ENCODE measurements around the gene PDE4D.

Gene PDE4D

DNA sequence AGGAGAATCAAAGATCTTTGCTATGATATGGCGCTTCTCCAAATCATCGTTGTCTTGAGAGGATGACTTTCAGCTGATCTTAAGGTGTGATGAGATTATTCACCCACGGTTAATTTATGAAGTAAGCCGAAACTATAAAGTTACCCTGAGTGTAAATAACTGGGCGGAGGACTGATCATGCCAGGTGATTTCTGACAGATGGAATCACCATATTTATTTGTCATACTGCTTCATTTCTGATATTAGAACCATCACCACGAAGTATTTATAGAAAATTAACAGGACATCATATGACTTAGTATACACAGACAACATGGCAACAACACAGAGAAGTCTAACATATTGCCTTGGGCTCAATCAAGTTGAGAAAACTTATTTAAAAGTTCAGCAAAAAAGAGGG lies 708.8 kb downstream of the PDE4D start:
- no peak for TF ChIP-seq ZFX (IDR thresholded peaks at IDR 0.05; ENCODE audit: borderline replicate concordance)
- TF ChIP-seq, protein P1, sequence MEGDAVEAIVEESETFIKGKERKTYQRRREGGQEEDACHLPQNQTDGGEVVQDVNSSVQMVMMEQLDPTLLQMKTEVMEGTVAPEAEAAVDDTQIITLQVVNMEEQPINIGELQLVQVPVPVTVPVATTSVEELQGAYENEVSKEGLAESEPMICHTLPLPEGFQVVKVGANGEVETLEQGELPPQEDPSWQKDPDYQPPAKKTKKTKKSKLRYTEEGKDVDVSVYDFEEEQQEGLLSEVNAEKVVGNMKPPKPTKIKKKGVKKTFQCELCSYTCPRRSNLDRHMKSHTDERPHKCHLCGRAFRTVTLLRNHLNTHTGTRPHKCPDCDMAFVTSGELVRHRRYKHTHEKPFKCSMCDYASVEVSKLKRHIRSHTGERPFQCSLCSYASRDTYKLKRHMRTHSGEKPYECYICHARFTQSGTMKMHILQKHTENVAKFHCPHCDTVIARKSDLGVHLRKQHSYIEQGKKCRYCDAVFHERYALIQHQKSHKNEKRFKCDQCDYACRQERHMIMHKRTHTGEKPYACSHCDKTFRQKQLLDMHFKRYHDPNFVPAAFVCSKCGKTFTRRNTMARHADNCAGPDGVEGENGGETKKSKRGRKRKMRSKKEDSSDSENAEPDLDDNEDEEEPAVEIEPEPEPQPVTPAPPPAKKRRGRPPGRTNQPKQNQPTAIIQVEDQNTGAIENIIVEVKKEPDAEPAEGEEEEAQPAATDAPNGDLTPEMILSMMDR (IDR thresholded peaks at IDR 0.05), result no peak

DNA sequence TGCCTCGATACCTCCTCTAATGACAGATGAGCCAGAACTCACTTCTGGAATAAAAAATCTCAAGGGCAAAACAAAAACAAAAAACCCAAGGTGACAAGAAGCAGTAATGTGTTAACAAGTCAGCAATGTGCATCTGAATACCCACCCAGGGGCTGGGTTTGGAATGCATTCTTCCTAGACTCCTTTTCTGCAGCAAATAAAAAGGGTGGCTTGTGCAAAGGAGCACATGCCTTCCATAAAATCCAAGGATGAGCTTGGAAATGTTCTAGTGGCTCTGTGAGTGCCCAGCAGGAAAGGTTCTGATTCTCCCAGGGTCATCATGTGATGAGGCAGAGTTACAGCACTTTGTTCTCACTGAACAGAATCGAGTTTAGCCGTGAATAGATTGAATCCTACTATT lies 710.8 kb downstream of the PDE4D start:
- no peak overlapping the region for H3K27ac ChIP-seq
- no peak for TF ChIP-seq ZFX (IDR thresholded peaks at IDR 0.05; ENCODE audit: borderline replicate concordance)
- TF ChIP-seq, protein P1 (IDR thresholded peaks at IDR 0.05), result no peak

More for the DNA sequence above, 708.8 kb downstream of the PDE4D start:
- no peak overlapping the region for H3K27ac ChIP-seq

DNA sequence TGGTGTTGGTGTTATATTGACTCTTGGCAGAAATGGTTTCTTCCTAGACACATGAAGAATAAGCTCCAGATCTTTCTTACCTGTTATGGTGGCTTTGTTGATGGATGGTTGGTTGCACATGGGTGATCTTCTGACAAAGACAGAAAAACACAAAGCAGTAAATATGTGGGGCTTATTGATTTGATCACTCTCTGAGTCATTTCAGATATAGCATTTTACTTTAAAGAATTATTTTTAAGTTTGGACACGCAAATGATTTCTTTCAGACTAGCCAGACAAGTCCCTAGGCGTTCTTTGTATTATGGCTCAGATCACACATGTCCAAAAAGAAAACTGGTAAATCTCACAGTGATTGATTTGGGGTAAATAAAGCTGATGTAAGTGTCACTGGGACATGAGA lies 713.0 kb downstream of the PDE4D start:
- TF ChIP-seq, protein P1 (IDR thresholded peaks at IDR 0.05), result no peak
- TF ChIP-seq ZFX (IDR thresholded peaks at IDR 0.05; ENCODE audit: borderline replicate concordance), result no peak
- no peak overlapping the region for H3K27ac ChIP-seq

DNA sequence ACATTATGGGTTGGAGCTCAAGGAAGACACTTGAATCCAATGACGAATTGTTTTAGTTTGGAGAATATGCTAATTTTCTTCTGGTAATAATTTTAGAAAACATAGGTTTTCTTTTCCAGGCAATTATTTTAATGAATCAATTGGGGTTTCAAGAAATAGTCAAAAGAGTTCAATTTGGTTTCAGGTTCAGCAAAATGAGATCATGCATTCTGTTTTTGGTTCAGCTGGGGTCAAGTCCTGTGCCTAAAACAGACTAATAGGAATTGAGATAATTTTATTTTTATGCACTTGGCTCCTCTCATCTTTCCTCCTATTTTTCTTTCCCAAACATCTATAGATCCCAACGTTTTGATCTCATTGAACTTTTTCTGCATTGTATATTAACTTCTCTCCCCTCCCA lies 713.8 kb downstream of the PDE4D start:
- no peak for TF ChIP-seq ZFX (IDR thresholded peaks at IDR 0.05; ENCODE audit: borderline replicate concordance)
- TF ChIP-seq, protein P1 (IDR thresholded peaks at IDR 0.05), result no peak
- no peak overlapping the region for H3K27ac ChIP-seq

DNA sequence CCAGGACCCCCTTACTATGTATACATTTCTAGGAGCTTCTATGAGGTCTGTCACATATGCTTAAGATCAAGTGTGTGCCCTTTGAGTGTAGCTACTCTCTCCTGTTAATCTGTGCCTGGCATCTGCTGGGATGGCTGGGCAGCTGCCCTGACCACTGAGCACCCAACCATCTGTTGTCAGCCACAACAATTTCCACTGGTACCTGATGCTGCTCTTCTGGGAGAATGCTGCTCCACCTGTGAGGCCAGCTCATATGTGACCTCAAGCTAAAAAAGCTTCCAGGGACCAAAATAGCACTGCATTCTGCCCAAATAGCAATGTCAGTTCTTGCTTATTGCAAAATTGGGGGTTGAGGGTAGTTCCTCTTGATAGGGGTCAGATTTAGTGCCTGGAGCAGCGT lies 715.0 kb downstream of the PDE4D start:
- no peak overlapping the region for H3K27ac ChIP-seq
- TF ChIP-seq, protein P1 (IDR thresholded peaks at IDR 0.05), result no peak
- no peak for TF ChIP-seq ZFX (IDR thresholded peaks at IDR 0.05; ENCODE audit: borderline replicate concordance)

DNA sequence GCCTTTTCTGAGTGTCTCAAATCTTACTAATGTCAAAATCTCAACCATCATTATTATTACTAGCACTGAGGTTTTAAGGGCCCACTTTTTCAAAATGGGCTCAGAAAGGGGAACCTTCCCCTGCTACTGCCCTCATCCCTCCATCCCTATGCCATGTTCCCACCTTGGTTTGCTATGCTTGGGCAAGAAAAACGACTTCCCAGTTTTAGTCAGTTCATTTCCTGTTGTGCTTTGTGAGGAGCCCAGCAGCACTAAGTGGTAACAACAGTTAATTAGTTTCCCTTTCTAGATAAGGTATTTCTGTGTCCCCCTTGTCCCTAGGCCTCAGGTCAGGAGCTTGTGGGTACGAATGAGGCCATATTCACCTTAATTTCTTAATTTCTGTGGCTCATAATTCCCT lies 715.5 kb downstream of the PDE4D start:
- TF ChIP-seq, protein P1 (IDR thresholded peaks at IDR 0.05), result no peak
- no peak for TF ChIP-seq ZFX (IDR thresholded peaks at IDR 0.05; ENCODE audit: borderline replicate concordance)
- H3K27ac ChIP-seq, result no peak overlapping the region

DNA sequence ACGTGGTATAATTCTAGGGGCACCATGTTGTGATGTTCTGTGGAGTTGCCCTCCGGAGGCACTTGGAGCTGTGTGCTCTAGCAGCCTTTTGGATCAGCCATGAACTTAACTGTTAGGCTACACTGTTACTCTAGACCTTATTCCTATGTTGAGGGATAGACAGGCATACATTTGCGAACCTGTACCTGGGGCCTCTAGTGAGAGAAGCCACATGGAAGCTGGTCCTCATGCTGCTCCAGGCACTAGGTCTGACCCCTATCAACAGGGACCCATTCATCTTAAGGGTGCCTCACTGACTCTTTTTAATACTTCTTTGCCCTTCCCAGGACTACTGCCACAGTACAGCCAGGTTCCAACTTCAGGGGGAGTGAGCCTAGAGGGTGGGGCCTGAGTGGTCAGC lies 715.9 kb downstream of the PDE4D start:
- TF ChIP-seq, protein P1 (IDR thresholded peaks at IDR 0.05), result no peak
- TF ChIP-seq ZFX (IDR thresholded peaks at IDR 0.05; ENCODE audit: borderline replicate concordance), result no peak
- H3K27ac ChIP-seq, result no peak overlapping the region

Measured in 22Rv1 (cell line).